Nephron progenitor cell (in vitro differentiated cells): ENCODE results near the gene ACP4.
"Not testable (repeated sequence)": the region's sequence is repeated elsewhere in the genome, so short reads cannot be mapped to it uniquely, and the experiment has no call there.

Experiments
- DNase-seq: peaks from one replicate; pipeline ENCODE4 v3.0.0; 2021
- H3K27ac Mint-ChIP-seq: 2 replicates; pipeline ENCODE4 v1.8.0; 2021; ENCODE audit warnings: mild to moderate bottlenecking, moderate library complexity, mixed read lengths
- H3K27me3 Mint-ChIP-seq: 2 replicates; pipeline ENCODE4 v1.8.0; 2021; ENCODE audit warnings: mild to moderate bottlenecking, low read depth, mixed read lengths; ENCODE audit not compliant: poor library complexity
- H3K36me3 Mint-ChIP-seq: 2 replicates; pipeline ENCODE4 v1.8.0; 2021; ENCODE audit warnings: low read depth, mixed read lengths
- H3K4me1 Mint-ChIP-seq: 2 replicates; pipeline ENCODE4 v1.8.0; 2021; ENCODE audit warnings: mixed read lengths
- H3K4me3 Mint-ChIP-seq: 2 replicates; pipeline ENCODE4 v1.8.0; 2021; ENCODE audit warnings: mild to moderate bottlenecking, moderate library complexity, mixed read lengths
- H3K9me3 Mint-ChIP-seq: 2 replicates; pipeline ENCODE4 v1.8.0; 2021; ENCODE audit warnings: mild to moderate bottlenecking, moderate library complexity, mixed read lengths
- TF ChIP-seq, protein P1 (sequence below): fragments of 200-600 bp; sonication (generic); IDR thresholded peaks from 2 replicates; pipeline ENCODE4 v1.5.0; 2021; ENCODE audit warnings: antibody characterized with exemption

ACP4 gene

DNA sequence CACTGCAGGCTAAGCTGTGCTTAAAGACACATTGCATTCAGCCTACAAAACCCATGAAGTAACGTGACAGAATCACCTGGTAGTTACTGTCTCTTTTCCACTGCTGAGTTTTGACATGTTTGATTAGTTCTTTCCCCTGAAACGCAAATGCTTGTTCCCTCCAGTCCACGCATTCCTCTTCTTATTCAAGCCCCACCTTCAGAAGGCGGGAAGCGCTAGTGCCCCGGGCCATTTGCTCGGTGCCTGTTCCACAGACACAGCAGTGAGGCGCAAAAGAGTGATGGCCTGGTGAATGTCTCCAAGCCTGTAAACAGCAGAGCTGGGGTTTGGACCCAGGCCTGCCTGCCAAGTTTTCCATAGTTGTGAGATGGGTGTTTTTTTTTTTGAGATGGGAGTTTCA, 10.9 kb downstream of the ACP4 start:
- peaks cover 41% of the 10 kb centered on the region for H3K4me1 Mint-ChIP-seq
- H3K27me3 Mint-ChIP-seq, result no peaks in the 10 kb centered on the region
- no peak overlapping the region for H3K27ac Mint-ChIP-seq
- no peaks in the 10 kb centered on the region for H3K9me3 Mint-ChIP-seq
- no peak for DNase-seq
- H3K4me3 Mint-ChIP-seq, result peak overlapping the region; percentile 55
- TF ChIP-seq, protein P1, sequence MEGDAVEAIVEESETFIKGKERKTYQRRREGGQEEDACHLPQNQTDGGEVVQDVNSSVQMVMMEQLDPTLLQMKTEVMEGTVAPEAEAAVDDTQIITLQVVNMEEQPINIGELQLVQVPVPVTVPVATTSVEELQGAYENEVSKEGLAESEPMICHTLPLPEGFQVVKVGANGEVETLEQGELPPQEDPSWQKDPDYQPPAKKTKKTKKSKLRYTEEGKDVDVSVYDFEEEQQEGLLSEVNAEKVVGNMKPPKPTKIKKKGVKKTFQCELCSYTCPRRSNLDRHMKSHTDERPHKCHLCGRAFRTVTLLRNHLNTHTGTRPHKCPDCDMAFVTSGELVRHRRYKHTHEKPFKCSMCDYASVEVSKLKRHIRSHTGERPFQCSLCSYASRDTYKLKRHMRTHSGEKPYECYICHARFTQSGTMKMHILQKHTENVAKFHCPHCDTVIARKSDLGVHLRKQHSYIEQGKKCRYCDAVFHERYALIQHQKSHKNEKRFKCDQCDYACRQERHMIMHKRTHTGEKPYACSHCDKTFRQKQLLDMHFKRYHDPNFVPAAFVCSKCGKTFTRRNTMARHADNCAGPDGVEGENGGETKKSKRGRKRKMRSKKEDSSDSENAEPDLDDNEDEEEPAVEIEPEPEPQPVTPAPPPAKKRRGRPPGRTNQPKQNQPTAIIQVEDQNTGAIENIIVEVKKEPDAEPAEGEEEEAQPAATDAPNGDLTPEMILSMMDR, result no peak
- peaks cover 26% of the 10 kb centered on the region for H3K36me3 Mint-ChIP-seq

DNA sequence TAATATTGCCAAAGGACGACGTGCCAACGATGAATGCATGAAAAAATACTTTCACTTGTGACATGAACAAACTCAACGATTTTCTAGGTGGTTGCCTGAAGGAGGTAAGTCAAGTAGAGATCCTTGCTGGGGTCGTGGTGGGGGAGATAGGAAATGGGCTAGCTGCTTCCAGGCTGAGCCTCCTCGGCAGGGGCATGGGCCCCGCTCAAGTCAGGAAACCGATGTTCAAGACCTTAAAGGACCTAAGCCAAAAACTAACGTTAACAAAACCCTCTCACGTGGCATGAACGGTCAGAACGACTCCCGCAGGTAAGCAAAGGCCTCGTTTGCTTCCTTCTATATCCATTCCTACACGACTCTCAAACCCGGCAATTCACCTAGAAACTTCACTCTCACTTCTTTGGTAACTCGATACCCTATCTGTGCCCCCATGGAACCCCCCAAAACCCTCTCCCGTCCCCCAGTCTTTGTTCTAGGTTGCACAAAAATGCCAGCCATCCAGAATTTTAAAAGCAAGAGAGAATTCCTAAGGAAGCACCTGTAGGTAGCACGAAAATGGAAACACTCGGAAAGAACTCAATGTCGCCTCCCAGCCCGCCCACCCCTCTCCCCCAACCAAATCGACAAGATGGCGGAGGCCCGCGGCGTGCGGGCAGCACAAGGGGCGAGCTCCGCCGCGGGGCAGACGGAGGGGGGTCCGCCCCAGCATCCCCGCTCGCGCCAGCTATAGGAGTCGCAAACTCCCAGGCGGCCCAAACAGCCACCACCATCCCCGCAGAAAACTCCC, 13.6 kb downstream of the ACP4 start:
- peaks cover 15% of the 10 kb centered on the region for H3K27me3 Mint-ChIP-seq
- H3K4me1 Mint-ChIP-seq, result peaks cover 43% of the 10 kb centered on the region
- H3K27ac Mint-ChIP-seq, result peak overlapping the region; percentile 100
- peak; percentile 64 for DNase-seq
- H3K36me3 Mint-ChIP-seq, result peaks cover 26% of the 10 kb centered on the region
- peak overlapping the region; percentile 99 for H3K4me3 Mint-ChIP-seq
- H3K9me3 Mint-ChIP-seq, result no peaks in the 10 kb centered on the region
- TF ChIP-seq, protein P1, result no peak

DNA sequence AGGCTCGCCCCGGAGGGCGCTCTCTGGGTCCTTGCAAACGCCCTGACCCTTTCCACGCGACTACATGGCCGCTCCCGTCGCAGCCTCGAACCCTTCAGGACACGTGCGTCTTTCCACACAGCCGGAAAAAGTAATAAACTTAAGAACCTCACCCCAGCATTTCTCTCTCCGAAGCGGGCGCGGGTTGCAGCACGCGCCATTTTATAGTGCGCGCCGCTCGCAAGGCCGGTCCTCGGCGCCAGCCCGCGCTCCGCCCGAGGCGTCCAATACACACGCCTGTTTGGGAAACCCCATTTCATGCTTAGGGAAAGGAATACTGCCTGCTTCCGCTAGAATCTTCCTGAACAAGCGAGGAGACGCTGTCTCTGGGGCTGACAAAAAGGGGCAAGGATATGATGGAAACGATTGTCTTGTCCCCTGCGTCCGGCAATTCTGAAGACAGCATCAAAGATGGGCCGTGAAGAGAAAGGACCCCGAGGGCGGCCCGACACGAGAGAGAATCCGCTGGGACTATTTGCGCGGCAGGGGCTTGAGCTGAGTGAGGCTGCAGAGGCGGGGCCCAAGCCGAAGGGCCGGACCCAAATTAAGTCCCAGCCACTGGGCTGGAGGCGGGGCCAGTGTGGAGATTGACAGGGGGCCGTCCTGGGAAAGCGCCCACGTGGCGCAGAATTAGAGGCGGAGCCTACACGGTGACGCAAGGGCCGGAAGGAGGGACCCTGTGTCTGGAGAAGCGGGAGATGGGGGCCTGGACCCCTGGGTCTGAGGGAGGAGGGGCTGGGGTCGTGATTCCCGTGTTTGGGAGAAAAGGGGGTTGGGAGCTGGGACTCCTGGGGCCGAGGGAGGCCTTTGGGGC, 14.4 kb downstream of the ACP4 start:
- H3K27ac Mint-ChIP-seq, result peak overlapping the region; percentile 100
- no peaks in the 10 kb centered on the region for H3K9me3 Mint-ChIP-seq
- peak overlapping the region; percentile 99 for H3K4me3 Mint-ChIP-seq
- H3K4me1 Mint-ChIP-seq, result peaks cover 43% of the 10 kb centered on the region
- H3K36me3 Mint-ChIP-seq, result peaks cover 26% of the 10 kb centered on the region
- TF ChIP-seq, protein P1, result no peak
- peak; percentile 99 for DNase-seq
- H3K27me3 Mint-ChIP-seq, result peaks cover 23% of the 10 kb centered on the region

DNA sequence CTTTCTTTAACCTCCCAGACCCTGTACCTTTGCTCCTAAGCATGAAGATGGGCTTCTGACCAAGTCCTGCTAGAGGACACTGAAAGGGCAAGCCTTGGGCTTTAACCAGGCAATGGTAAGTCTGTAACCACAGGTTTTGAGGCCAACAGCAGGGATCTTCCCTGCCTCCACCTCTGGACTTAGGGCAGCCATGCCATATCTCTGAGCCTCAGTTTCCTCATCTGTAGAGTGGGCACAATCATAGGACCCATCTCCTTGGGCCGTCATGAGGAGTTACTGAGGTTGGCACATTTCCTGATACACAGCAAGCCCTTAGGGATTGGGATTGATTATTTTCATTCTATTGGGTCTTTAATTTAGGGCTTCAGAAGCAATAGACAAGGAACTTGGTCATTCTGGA, 18.6 kb downstream of the ACP4 start:
- H3K4me3 Mint-ChIP-seq, result no peak overlapping the region
- no peaks in the 10 kb centered on the region for H3K36me3 Mint-ChIP-seq
- TF ChIP-seq, protein P1, result no peak
- peaks cover 49% of the 10 kb centered on the region for H3K27me3 Mint-ChIP-seq
- no peak for DNase-seq
- H3K27ac Mint-ChIP-seq, result no peak overlapping the region
- H3K9me3 Mint-ChIP-seq, result no peaks in the 10 kb centered on the region
- peaks cover 15% of the 10 kb centered on the region for H3K4me1 Mint-ChIP-seq

DNA sequence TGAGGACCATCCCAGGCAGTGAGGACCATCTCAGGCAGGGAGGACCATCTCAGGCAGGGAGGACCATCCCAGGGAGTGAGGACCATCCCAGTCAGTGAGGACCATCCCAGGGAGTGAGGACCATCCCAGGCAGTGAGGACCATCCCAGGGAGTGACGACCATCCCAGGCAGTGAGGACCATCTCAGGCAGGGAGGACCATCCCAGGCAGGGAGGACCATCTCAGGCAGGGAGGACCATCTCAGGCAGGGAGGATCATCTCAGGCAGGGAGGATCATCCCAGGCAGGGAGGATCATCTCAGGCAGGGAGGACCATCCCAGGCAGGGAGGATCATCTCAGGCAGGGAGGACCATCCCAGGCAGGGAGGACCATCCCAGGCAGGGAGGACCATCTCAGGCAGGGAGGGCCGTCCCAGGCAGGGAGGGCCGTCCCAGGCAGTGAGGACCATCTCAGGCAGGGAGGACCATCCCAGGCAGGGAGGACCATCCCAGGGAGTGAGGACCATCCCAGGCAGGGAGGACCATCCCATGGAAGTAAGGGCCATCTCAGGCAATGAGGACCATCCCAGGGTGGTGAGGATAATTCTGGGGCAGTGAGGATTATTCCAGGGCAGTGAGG, 21.5 kb downstream of the ACP4 start:
- peaks cover 76% of the 10 kb centered on the region for H3K27me3 Mint-ChIP-seq
- peaks cover 11% of the 10 kb centered on the region for H3K9me3 Mint-ChIP-seq

DNA sequence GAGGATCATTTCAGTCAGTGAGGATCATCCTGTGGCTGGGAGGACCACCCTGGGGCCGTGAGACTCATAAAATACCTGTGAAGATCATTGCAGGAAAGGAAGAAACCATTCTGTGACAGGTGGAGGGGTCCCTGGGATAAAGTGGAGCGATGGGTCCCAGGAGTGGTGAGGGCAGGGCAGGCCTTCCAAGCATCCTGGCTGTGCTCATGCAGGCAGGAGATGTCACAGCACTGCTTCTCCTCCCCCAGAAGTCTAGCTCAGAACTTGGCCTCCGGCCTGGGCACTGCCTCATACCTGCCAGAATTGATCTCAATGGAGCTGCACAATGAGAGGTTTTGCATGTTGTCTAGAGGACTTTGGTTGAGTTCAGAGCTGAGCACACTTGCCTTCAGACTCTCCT, 22.3 kb downstream of the ACP4 start:
- no peaks in the 10 kb centered on the region for H3K36me3 Mint-ChIP-seq
- H3K27ac Mint-ChIP-seq, result no peak overlapping the region
- DNase-seq, result no peak
- H3K4me1 Mint-ChIP-seq, result peaks cover 2% of the 10 kb centered on the region
- peaks cover 17% of the 10 kb centered on the region for H3K9me3 Mint-ChIP-seq
- no peak overlapping the region for H3K4me3 Mint-ChIP-seq
- H3K27me3 Mint-ChIP-seq, result peaks cover 79% of the 10 kb centered on the region
- TF ChIP-seq, protein P1, result no peak

More for the DNA sequence above, 21.5 kb downstream of the ACP4 start:
- H3K27ac Mint-ChIP-seq, H3K4me1 Mint-ChIP-seq, H3K4me3 Mint-ChIP-seq, H3K36me3 Mint-ChIP-seq, DNase-seq: not testable (repeated sequence)
